GM23248 (cell line): ENCODE measurements around the gene ARPC5. TPM values are rescaled to one million over a fixed set of nuclear protein-coding genes. Genes with fewer than 3 reads are reported as not detected.

ENCODE experiments used
- DNase-seq: peaks from one replicate; pipeline ENCODE4 v3.0.0-alpha.2; 2015
- H2AFZ ChIP-seq: fragments of 200-600 bp; sonication (generic); 2 replicates; pipeline ENCODE4 v1.6.1; 2016; ENCODE audit warnings: antibody characterized with exemption
- H3F3A ChIP-seq: fragments of 200-600 bp; sonication (generic); 2 replicates; pipeline ENCODE4 v1.6.1; 2016; ENCODE audit warnings: mild to moderate bottlenecking, antibody characterized with exemption, mixed run types; ENCODE audit not compliant: insufficient read depth
- H3K27ac ChIP-seq: fragments of 200-600 bp; sonication (generic); 2 replicates; pipeline ENCODE4 v1.5.1; 2016; ENCODE audit warnings: mild to moderate bottlenecking
- H3K27me3 ChIP-seq: fragments of 200-600 bp; sonication (generic); replicated peaks from 2 replicates; pipeline ENCODE4 v1.6.1; 2016; ENCODE audit warnings: mild to moderate bottlenecking; ENCODE audit not compliant: insufficient read depth
- H3K36me3 ChIP-seq: fragments of 200-600 bp; sonication (generic); 2 replicates; pipeline ENCODE4 v1.6.1; 2016; ENCODE audit warnings: low read depth, mild to moderate bottlenecking
- H3K4me1 ChIP-seq: fragments of 200-600 bp; sonication (generic); 2 replicates; pipeline ENCODE4 v1.6.1; 2016; ENCODE audit warnings: mild to moderate bottlenecking; ENCODE audit not compliant: insufficient read depth
- H3K4me2 ChIP-seq: fragments of 200-600 bp; sonication (generic); one replicate; pipeline ENCODE4 v1.6.1; 2016; ENCODE audit warnings: mild to moderate bottlenecking; ENCODE audit not compliant: unreplicated experiment
- H3K4me3 ChIP-seq: fragments of 200-600 bp; sonication (generic); 2 replicates; pipeline ENCODE4 v1.5.1; 2016; ENCODE audit warnings: mild to moderate bottlenecking
- H3K79me2 ChIP-seq: fragments of 200-600 bp; sonication (generic); 2 replicates; pipeline ENCODE4 v1.6.1; 2016; ENCODE audit warnings: mild to moderate bottlenecking; ENCODE audit not compliant: insufficient read depth
- H3K9ac ChIP-seq: fragments of 200-600 bp; sonication (generic); 2 replicates; pipeline ENCODE4 v1.6.1; 2016; ENCODE audit warnings: mild to moderate bottlenecking
- H3K9me2 ChIP-seq: fragments of 200-600 bp; sonication (generic); 2 replicates; pipeline ENCODE4 v1.6.1; 2016; ENCODE audit warnings: mixed run types, mild to moderate bottlenecking, moderate library complexity; ENCODE audit not compliant: insufficient read depth
- H3K9me3 ChIP-seq: fragments of 200-600 bp; sonication (generic); one replicate; pipeline ENCODE4 v1.6.1; 2017; ENCODE audit warnings: low read depth
- H4K20me1 ChIP-seq: fragments of 200-600 bp; sonication (generic); 2 replicates; pipeline ENCODE4 v1.6.0; 2016; ENCODE audit not compliant: insufficient read depth
- EZH2 ChIP-seq: fragments of 200-600 bp; sonication (generic); IDR thresholded peaks from 2 replicates; pipeline ENCODE4 v1.6.1; 2018; ENCODE audit warnings: antibody characterized with exemption, mild to moderate bottlenecking; ENCODE audit not compliant: insufficient read depth, poor library complexity, severe bottlenecking
- EZH2phosphoT487 ChIP-seq: fragments of 200-600 bp; sonication (generic); IDR thresholded peaks from 2 replicates; pipeline ENCODE4 v1.6.1; 2018; ENCODE audit warnings: antibody characterized with exemption, moderate library complexity, mild to moderate bottlenecking, low read depth; ENCODE audit not compliant: insufficient read depth
- WGBS, 2 experiments: methylation state at CpG; one replicate each; pipeline ENCODE4 v1.1.6; 2015 to 2017; ENCODE audit warnings: low lambda C conversion rate in 2 of 2, low coverage in 1 of 2; ENCODE audit errors: missing lambda C conversion rate in 2 of 2; 5-methylcytosine and 5-hydroxymethylcytosine counted together
- in situ Hi-C: fragments of 300-500 bp; cut with MboI; formaldehyde crosslinking; loops from 2 replicates; pipeline ENCODE4 v1.15.0; 2020
- polyA plus RNA-seq: library from polyadenylated mRNA; unstranded; fragments of >200 nt; fragmentation: Nextera tagmentation; extraction: Ambion mirVana; gene quantifications from 2 replicates; pipeline ENCODE4 v1.2.1, GENCODE V29; 2016
- total RNA-seq: library from RNA; depleted of rRNA; stranded (reverse); fragments of >200 nt; shearing (Covaris generic); gene quantifications from 2 replicates; pipeline ENCODE4 v1.2.3, GENCODE V29; 2014

ARPC5 gene
- total and polyA plus RNA-seq, 2 experiments from 2014 or later: 388 to 666 TPM

GRCh38 chr1:183638649-183639387 lies 3.2 kb upstream of the ARPC5 start:
- H3K27ac ChIP-seq: no peak overlapping the region
- no peak for DNase-seq
- no peak overlapping the region for H3K9ac ChIP-seq
- peaks cover 12% of the 10 kb centered on the region for H3F3A ChIP-seq
- H3K4me2 ChIP-seq: peak overlapping the region; percentile 96
- H3K9me2 ChIP-seq: no peaks in the 10 kb centered on the region
- WGBS, 2 experiments: 92 to 93% methylated on average over 7 of the region's 7 CpGs
- H3K27me3 ChIP-seq: no peaks in the 10 kb centered on the region
- TF ChIP-seq EZH2phosphoT487 (no peak), EZH2 (no peak)
- no peak overlapping the region for H2AFZ ChIP-seq
- H3K9me3 ChIP-seq: no peaks in the 10 kb centered on the region
- in situ Hi-C loops: no loop called here
- no peak overlapping the region for H3K4me3 ChIP-seq
- no peaks in the 10 kb centered on the region for H3K36me3 ChIP-seq
- peaks cover 15% of the 10 kb centered on the region for H3K4me1 ChIP-seq
- H4K20me1 ChIP-seq: no peaks in the 10 kb centered on the region
- peaks cover 76% of the 10 kb centered on the region for H3K79me2 ChIP-seq

- Histone ChIP-seq H3K4me2 (peak overlapping the region; percentile 96), H2AFZ (peak overlapping the region; percentile 88), H3K9me2 (no peaks in the 10 kb centered on the region), H3K36me3 (0 out of 2 replicates have a peak, but pooled peaks cover 1% of the 10 kb centered on the region), H3F3A (peaks cover 32% of the 10 kb centered on the region), H3K79me2 (peaks cover 90% of the 10 kb centered on the region), H3K4me1 (peaks cover 18% of the 10 kb centered on the region), H4K20me1 (no peaks in the 10 kb centered on the region), H3K27me3 (no peaks in the 10 kb centered on the region), H3K9ac (peak overlapping the region; percentile 78), H3K4me3 (peak overlapping the region; percentile 96), H3K9me3 (no peaks in the 10 kb centered on the region), H3K27ac (peak overlapping the region; percentile 79; the same call in 1 of the 2 replicates)
- 39 to 41% methylated on average over 5 of the region's 5 CpGs for WGBS, 2 experiments
- TF ChIP-seq EZH2phosphoT487: no peak
- TF ChIP-seq EZH2: no peak
- in situ Hi-C loops: no loop called here
- DNase-seq: peak; percentile 9
Observed at GRCh38 chr1:183636783-183637182, 1.2 kb upstream of the ARPC5 start.

GRCh38 chr1:183636334-183636682 lies 725 bp upstream of the ARPC5 start:
- Histone ChIP-seq H3K4me1 (peaks cover 22% of the 10 kb centered on the region), H3K4me3 (peak overlapping the region; percentile 96), H3K9me3 (no peaks in the 10 kb centered on the region), H3K4me2 (peak overlapping the region; percentile 96), H3K9me2 (no peaks in the 10 kb centered on the region), H4K20me1 (no peaks in the 10 kb centered on the region), H3K27me3 (no peaks in the 10 kb centered on the region), H3K36me3 (0 out of 2 replicates have a peak, but pooled peaks cover 3% of the 10 kb centered on the region), H3F3A (peaks cover 35% of the 10 kb centered on the region), H2AFZ (peak overlapping the region; percentile 88), H3K27ac (peak overlapping the region; percentile 79), H3K9ac (peak overlapping the region; percentile 78), H3K79me2 (peaks cover 90% of the 10 kb centered on the region)
- in situ Hi-C loops: no loop called here
- no peak for DNase-seq
- 4 to 5% methylated on average over 15 of the region's 15 CpGs for WGBS, 2 experiments
- TF ChIP-seq EZH2 (no peak), EZH2phosphoT487 (no peak)

- WGBS, 2 experiments: 1 to 2% methylated on average over 34 to 38 of the region's 42 CpGs
- H3K9me3 ChIP-seq: no peaks in the 10 kb centered on the region
- peak overlapping the region; percentile 43 for H2AFZ ChIP-seq
- H3K27ac ChIP-seq: peak overlapping the region; percentile 79
- in situ Hi-C loops: no loop called here
- peaks cover 8% of the 10 kb centered on the region for H3K36me3 ChIP-seq
- peaks cover 5% of the 10 kb centered on the region; the same call in 1 of the 2 replicates for H4K20me1 ChIP-seq
- H3K9ac ChIP-seq: peak overlapping the region; percentile 93
- no peaks in the 10 kb centered on the region for H3K27me3 ChIP-seq
- H3K4me3 ChIP-seq: peak overlapping the region; percentile 96
- peak; percentile 67 for DNase-seq
- peaks cover 34% of the 10 kb centered on the region for H3K4me1 ChIP-seq
- peaks cover 46% of the 10 kb centered on the region for H3F3A ChIP-seq
- peak overlapping the region; percentile 99 for H3K4me2 ChIP-seq
- H3K79me2 ChIP-seq: peaks cover 90% of the 10 kb centered on the region
- H3K9me2 ChIP-seq: no peaks in the 10 kb centered on the region
- TF ChIP-seq EZH2 (no peak), EZH2phosphoT487 (no peak)
Observed at GRCh38 chr1:183635099-183635605, 431 bp downstream of the ARPC5 start.
